ENCODE data around the gene SUSD3. TPM values are rescaled to one million over a fixed set of nuclear protein-coding genes. Genes with fewer than 3 reads are reported as not detected.

Gene SUSD3
- total RNA-seq, 2 experiments from 2014 or later: 34.6 to 36.7 TPM

- peaks cover 9% of the 10 kb centered on the region for H3K9me3 Mint-ChIP-seq
- H3K27ac Mint-ChIP-seq: no peak overlapping the region
- ATAC-seq: no peak
- intact Hi-C loops (cut with micrococcal nuclease): no loop called here
- TF ChIP-seq CTCF (IDR thresholded peaks at IDR 0.05): no peak
- POLR2A ChIA-PET: interaction anchor here (0.8 to 3.2 kb wide), 3 partner anchors 13 to 21 kb away, joined by 3 to 18 read pairs (median 4); no protein-coding TSS in a partner anchor
- H3K36me3 Mint-ChIP-seq (ENCODE audit: low read depth): peaks cover 70% of the 10 kb centered on the region
- peaks cover 48% of the 10 kb centered on the region for H3K4me1 Mint-ChIP-seq (ENCODE audit: low read depth)
- DNase-seq: no peak
- H3K4me3 Mint-ChIP-seq: no peak overlapping the region
- H3K27me3 Mint-ChIP-seq: no peaks in the 10 kb centered on the region
- CTCF ChIA-PET: no interaction called here
These were observed 27.2 kb downstream of the SUSD3 start for GRCh38 chr9:93085676-93086075.

- no peak for ATAC-seq
- H3K36me3 Mint-ChIP-seq (ENCODE audit: low read depth): peaks cover 66% of the 10 kb centered on the region
- no peak for DNase-seq
- H3K4me1 Mint-ChIP-seq (ENCODE audit: low read depth): peaks cover 55% of the 10 kb centered on the region
- H3K27me3 Mint-ChIP-seq: no peaks in the 10 kb centered on the region
- TF ChIP-seq CTCF (IDR thresholded peaks at IDR 0.05): no peak
- ChIA-PET POLR2A (interaction anchor here (1.4 kb wide), 1 partner anchor 21 kb away, joined by 4 read pairs; no protein-coding TSS in a partner anchor), CTCF (no interaction called here)
- no peak overlapping the region for H3K27ac Mint-ChIP-seq
- intact Hi-C loops (cut with micrococcal nuclease): no loop called here
- H3K9me3 Mint-ChIP-seq: peaks cover 16% of the 10 kb centered on the region
- no peak overlapping the region for H3K4me3 Mint-ChIP-seq
These were observed 28.1 kb downstream of the SUSD3 start for GRCh38 chr9:93086447-93087224.

- Mint-ChIP-seq H3K27me3 (no peaks in the 10 kb centered on the region), H3K36me3 (ENCODE audit: low read depth) (peaks cover 57% of the 10 kb centered on the region), H3K9me3 (peaks cover 25% of the 10 kb centered on the region), H3K4me3 (no peak overlapping the region), H3K4me1 (ENCODE audit: low read depth) (peaks cover 58% of the 10 kb centered on the region), H3K27ac (peak overlapping the region; percentile 50)
- POLR2A ChIA-PET: interaction anchor here (0.6 to 1.5 kb wide), 5 partner anchors 9 to 122 kb away, joined by 3 to 6 read pairs (median 4); no protein-coding TSS in a partner anchor
- no peak for ATAC-seq
- no peak for TF ChIP-seq CTCF (IDR thresholded peaks at IDR 0.05)
- no peak for DNase-seq
- CTCF ChIA-PET: interaction anchor here (1.4 to 1.5 kb wide), 2 partner anchors 9 to 23 kb away, joined by 3 to 5 read pairs; no protein-coding TSS in a partner anchor
- intact Hi-C loops (cut with micrococcal nuclease): no loop called here
These were observed 29.6 kb downstream of the SUSD3 start for GRCh38 chr9:93087971-93088655.

- intact Hi-C loops (cut with micrococcal nuclease): no loop called here
- DNase-seq (no peak), ATAC-seq (no peak)
- no peak overlapping the region for H3K4me3 Mint-ChIP-seq
- no peaks in the 10 kb centered on the region for H3K27me3 Mint-ChIP-seq
- H3K9me3 Mint-ChIP-seq: peaks cover 24% of the 10 kb centered on the region
- H3K36me3 Mint-ChIP-seq (ENCODE audit: low read depth): peaks cover 53% of the 10 kb centered on the region
- POLR2A ChIA-PET: interaction anchor here (0.6 to 1.5 kb wide), 5 partner anchors 9 to 122 kb away, joined by 3 to 6 read pairs (median 4); no protein-coding TSS in a partner anchor
- TF ChIP-seq CTCF (IDR thresholded peaks at IDR 0.05): no peak
- peaks cover 59% of the 10 kb centered on the region for H3K4me1 Mint-ChIP-seq (ENCODE audit: low read depth)
- CTCF ChIA-PET: interaction anchor here (1.4 to 1.5 kb wide), 2 partner anchors 10 to 23 kb away, joined by 3 to 5 read pairs; no protein-coding TSS in a partner anchor
- H3K27ac Mint-ChIP-seq: peak overlapping the region; percentile 50
These were observed 30.1 kb downstream of the SUSD3 start for GRCh38 chr9:93088656-93089015.

Data from activated CD8-positive, alpha-beta T cell treated with anti-CD3 and anti-CD28 coated beads for 36 hours (primary cell).